GM12874 (cell line): ENCODE results near the gene CABP2.

Experiments used
- CTCF ChIP-seq: IDR thresholded peaks from 2 replicates; pipeline ENCODE4 v1.5.1; 2011; ENCODE audit warnings: low read depth, mild to moderate bottlenecking, control low read depth, low read length, moderate library complexity; ENCODE audit not compliant: insufficient read depth

Gene CABP2

DNA sequence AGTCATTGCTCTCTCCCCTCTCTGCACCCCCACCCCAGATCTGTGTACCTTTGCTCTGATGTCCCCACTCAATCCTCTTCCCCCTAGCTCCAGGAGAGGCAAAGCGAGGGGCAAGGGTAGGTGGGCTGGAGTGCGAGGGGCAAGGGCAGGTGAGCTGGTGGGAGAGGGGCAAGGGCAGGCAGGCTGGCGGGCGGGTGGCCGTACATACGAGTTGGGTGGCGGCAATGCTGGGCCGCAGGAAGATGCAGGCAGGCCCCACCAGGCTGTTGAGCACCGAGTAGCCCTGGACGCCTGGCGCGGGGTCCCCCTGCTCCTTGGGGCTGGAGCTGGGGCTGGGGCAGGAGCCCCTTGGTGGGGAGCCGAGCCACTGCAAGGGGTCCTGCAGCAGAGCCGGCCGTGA, 908 bp downstream of the CABP2 start:
- TF ChIP-seq CTCF: no peak

DNA sequence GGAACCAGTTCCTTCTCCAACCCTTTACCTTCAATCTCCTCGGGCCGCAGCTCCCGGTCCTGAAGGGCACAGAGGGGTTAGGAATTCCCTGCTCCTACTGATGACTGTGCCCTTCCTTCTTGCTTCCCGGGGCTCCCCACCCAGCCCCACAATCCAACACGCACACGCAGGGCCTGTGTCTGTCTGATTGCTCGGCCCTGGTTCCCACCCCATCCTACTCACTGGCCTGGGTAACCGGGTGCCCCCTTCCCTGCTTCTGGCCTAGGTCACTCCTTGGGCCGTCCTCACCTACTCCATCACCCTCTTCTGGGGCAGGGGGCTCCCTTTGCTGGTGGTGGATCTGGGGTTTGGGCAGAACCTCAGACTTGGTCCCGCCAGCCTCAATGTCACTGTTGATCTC, 1.3 kb downstream of the CABP2 start:
- TF ChIP-seq CTCF: no peak

GRCh38 chr11:67520856-67521824, 2.1 kb downstream of the CABP2 start:
- TF ChIP-seq CTCF: no peak

DNA sequence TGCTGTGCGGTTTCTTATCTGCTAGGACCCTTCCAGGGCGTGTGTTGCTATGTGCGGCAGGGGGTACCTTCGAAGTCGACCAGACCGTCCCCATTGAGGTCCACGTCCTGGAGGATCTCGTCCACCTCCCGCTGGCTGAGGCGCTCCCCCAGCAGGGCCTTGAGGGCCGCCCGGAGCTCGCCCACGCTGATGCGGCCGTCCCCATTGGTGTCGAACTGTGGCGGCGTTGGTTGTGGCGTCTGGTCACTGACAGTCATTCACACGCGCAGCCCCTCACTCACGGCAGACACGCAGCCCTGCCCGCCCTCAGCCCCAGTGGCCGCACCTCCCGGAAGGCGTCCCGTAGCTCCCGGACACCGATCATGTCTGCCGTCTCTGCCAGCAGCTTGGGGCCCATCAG, 3.5 kb downstream of the CABP2 start:
- no peak for TF ChIP-seq CTCF

GRCh38 chr11:67517784-67518552, 5.3 kb downstream of the CABP2 start:
- TF ChIP-seq CTCF: no peak

- TF ChIP-seq CTCF: no peak
These were observed 6.4 kb downstream of the CABP2 start for GRCh38 chr11:67516806-67517205.

GRCh38 chr11:67514116-67514515, 9.1 kb downstream of the CABP2 start:
- no peak for TF ChIP-seq CTCF
